ENCODE data around the gene MSI2.

DNA sequence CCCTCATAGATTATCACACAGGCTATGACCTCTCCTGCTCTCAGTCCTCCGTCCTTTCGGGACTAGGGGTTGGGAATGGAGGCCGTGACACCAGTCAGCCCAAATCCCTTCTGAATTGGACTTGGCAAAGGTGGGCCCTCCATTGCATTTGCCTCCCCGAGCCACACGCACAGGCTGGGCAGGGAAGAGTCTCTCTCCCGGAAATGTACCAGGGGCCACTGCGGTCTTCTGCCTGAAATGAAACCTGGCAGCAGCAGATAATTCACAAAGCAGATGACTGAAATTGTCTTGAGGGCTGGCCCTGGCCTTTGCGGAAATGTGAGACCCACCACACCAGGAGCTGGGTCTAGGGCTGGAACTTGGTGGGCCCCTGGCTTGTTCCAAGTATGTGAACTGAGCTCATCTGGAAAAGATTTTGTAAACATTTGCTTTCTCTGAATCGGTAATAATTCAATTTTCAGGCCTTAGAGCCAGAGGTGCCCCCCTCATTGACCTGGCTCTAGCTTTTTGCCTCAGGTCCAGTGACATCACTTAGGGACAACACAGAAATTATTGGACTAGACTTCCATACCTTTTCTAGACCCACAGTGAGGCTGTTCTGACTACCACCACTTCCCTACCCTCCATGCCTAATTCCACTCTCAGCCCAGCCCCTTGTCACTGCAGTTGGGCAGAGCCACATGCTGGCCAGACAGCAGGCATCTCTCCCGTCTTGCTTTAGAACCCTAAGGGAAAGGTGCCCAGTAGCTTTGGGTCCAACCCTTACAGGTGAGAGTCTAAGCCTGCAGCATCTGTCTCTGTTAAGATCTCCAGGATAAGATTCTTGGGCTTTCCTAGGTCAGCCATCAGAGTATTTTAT is 413.6 kb downstream of the MSI2 start:
- TF ChIP-seq POLR2A (IDR thresholded peaks at IDR 0.05): no peak
- TF ChIP-seq, protein P1, sequence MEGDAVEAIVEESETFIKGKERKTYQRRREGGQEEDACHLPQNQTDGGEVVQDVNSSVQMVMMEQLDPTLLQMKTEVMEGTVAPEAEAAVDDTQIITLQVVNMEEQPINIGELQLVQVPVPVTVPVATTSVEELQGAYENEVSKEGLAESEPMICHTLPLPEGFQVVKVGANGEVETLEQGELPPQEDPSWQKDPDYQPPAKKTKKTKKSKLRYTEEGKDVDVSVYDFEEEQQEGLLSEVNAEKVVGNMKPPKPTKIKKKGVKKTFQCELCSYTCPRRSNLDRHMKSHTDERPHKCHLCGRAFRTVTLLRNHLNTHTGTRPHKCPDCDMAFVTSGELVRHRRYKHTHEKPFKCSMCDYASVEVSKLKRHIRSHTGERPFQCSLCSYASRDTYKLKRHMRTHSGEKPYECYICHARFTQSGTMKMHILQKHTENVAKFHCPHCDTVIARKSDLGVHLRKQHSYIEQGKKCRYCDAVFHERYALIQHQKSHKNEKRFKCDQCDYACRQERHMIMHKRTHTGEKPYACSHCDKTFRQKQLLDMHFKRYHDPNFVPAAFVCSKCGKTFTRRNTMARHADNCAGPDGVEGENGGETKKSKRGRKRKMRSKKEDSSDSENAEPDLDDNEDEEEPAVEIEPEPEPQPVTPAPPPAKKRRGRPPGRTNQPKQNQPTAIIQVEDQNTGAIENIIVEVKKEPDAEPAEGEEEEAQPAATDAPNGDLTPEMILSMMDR (IDR thresholded peaks at IDR 0.05): no peak

Data from adrenal gland (tissue), 5 donors.